Smooth muscle cell (in vitro differentiated cells): ENCODE measurements around the gene GP1BA. TPM values are rescaled to one million over a fixed set of nuclear protein-coding genes. Genes with fewer than 3 reads are reported as not detected.

Experiments used
- DNase-seq: peaks from one replicate; lab custom pipeline; 2025; ENCODE audit not compliant: unreplicated experiment; lab: John Stamatoyannopoulos, UW
- H2AFZ ChIP-seq: fragments of 200-600 bp; sonication (generic); 2 replicates; pipeline ENCODE4 v1.6.0; 2016; ENCODE audit warnings: antibody characterized with exemption, low read depth, mild to moderate bottlenecking
- H3F3A ChIP-seq: fragments of 200-600 bp; sonication (generic); 2 replicates; pipeline ENCODE4 v1.6.0; 2017; ENCODE audit warnings: antibody characterized with exemption, low read depth
- H3K27ac ChIP-seq: fragments of 200-600 bp; sonication (generic); 2 replicates; pipeline ENCODE4 v1.5.1; 2016; ENCODE audit warnings: low read depth, mild to moderate bottlenecking
- H3K27me3 ChIP-seq: fragments of 200-600 bp; sonication (generic); 2 replicates; pipeline ENCODE4 v1.6.1; 2016; ENCODE audit warnings: low read depth, mild to moderate bottlenecking
- H3K36me3 ChIP-seq: fragments of 200-600 bp; sonication (generic); 2 replicates; pipeline ENCODE4 v1.5.1; 2016; ENCODE audit warnings: low read depth
- H3K4me1 ChIP-seq: fragments of 200-600 bp; sonication (generic); 2 replicates; pipeline ENCODE4 v1.5.1; 2016; ENCODE audit warnings: low read depth
- H3K4me2 ChIP-seq: fragments of 200-600 bp; sonication (generic); 2 replicates; pipeline ENCODE4 v1.6.0; 2016; ENCODE audit warnings: mild to moderate bottlenecking
- H3K4me3 ChIP-seq: fragments of 200-600 bp; sonication (generic); 2 replicates; pipeline ENCODE4 v1.5.1; 2016; ENCODE audit warnings: mild to moderate bottlenecking
- H3K79me2 ChIP-seq: fragments of 200-600 bp; sonication (generic); 2 replicates; pipeline ENCODE4 v1.6.0; 2016; ENCODE audit warnings: low read depth, mild to moderate bottlenecking
- H3K9ac ChIP-seq: fragments of 200-600 bp; sonication (generic); 2 replicates; pipeline ENCODE4 v1.6.0; 2016; ENCODE audit warnings: low read depth
- H3K9me3 ChIP-seq: fragments of 200-600 bp; sonication (generic); replicated peaks from 2 replicates; pipeline ENCODE4 v1.5.1; 2016; ENCODE audit warnings: low read depth
- H4K20me1 ChIP-seq: fragments of 200-600 bp; sonication (generic); 2 replicates; pipeline ENCODE4 v1.6.0; 2016; ENCODE audit warnings: low read depth
- WGBS: methylation state at CpG from one replicate; pipeline ENCODE4 v1.1.7; 2016; ENCODE audit warnings: low lambda C conversion rate; 5-methylcytosine and 5-hydroxymethylcytosine counted together
- polyA plus RNA-seq: library from polyadenylated mRNA; unstranded; fragments of >200 nt; fragmentation: Nextera tagmentation; extraction: Ambion mirVana; gene quantifications from 2 replicates; pipeline ENCODE4 v1.2.1, GENCODE V29; 2016
- total RNA-seq: library from RNA; depleted of rRNA; stranded (reverse); fragments of >200 nt; gene quantifications from 2 replicates; pipeline ENCODE4 v1.2.3, GENCODE V29; 2014
- TF ChIP-seq, protein P1 (sequence below): fragments of 200-600 bp; sonication (generic); IDR thresholded peaks from 2 replicates; pipeline ENCODE4 v1.5.1; 2017; ENCODE audit warnings: borderline replicate concordance, mild to moderate bottlenecking, antibody characterized with exemption; ENCODE audit not compliant: insufficient read depth, poor library complexity, severe bottlenecking

GP1BA gene
- total and polyA plus RNA-seq, 2 experiments from 2014 or later = 0.07 TPM; not detected in 1

DNA sequence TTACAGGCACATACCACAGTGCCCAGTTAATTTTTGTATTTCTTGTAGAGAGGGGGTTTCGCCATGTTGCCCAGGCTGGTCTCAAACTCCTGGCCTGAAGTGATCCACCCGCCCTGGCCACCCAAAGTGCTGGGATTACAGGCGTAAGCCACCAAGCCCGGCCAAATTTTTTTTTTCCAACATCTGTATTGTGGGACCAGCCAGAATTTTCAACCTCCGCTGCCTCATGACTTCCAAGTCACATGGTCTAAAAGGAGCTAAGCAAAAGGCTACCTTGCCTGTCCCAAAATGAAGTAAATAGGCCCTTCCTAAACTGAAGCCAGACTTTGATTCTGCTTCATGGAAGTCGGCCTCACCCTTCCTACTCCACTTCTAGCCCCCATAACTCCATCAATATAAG, 39.7 kb downstream of the GP1BA start:
- Histone ChIP-seq H3K9ac (no peak overlapping the region), H3K4me1 (peaks cover 5% of the 10 kb centered on the region), H2AFZ (no peak overlapping the region), H3K36me3 (no peaks in the 10 kb centered on the region), H3K4me2 (no peak overlapping the region), H3K79me2 (peaks cover 24% of the 10 kb centered on the region), H3K27me3 (no peaks in the 10 kb centered on the region), H3K27ac (no peak overlapping the region), H3K9me3 (no peaks in the 10 kb centered on the region), H3F3A (peaks cover 4% of the 10 kb centered on the region), H4K20me1 (peaks cover 49% of the 10 kb centered on the region), H3K4me3 (no peak overlapping the region)
- no peak for DNase-seq
- 94% methylated on average over 6 of the region's 6 CpGs for WGBS
- TF ChIP-seq, protein P1, sequence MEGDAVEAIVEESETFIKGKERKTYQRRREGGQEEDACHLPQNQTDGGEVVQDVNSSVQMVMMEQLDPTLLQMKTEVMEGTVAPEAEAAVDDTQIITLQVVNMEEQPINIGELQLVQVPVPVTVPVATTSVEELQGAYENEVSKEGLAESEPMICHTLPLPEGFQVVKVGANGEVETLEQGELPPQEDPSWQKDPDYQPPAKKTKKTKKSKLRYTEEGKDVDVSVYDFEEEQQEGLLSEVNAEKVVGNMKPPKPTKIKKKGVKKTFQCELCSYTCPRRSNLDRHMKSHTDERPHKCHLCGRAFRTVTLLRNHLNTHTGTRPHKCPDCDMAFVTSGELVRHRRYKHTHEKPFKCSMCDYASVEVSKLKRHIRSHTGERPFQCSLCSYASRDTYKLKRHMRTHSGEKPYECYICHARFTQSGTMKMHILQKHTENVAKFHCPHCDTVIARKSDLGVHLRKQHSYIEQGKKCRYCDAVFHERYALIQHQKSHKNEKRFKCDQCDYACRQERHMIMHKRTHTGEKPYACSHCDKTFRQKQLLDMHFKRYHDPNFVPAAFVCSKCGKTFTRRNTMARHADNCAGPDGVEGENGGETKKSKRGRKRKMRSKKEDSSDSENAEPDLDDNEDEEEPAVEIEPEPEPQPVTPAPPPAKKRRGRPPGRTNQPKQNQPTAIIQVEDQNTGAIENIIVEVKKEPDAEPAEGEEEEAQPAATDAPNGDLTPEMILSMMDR = no peak

DNA sequence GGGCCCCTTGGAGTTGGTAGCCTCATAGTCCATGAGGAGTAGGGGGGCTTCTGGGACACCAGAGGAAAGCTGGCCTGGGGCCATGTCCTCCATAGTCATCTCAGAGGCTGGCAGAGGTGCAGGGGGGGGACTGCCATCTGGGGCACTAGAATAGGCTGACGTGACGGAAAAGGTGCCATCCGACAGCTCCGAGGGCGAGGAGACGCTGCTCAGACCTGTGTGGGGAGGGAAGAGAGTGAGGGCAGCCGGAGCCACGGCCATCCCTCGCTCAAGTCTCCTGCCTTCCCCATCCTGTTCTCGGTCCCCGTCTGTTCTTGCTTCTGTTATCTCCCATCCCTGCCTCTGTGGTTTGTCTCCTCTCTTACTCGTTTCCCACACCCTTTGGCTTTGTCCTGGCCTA, 40.2 kb downstream of the GP1BA start:
- Histone ChIP-seq H3K4me2 (no peak overlapping the region), H3K4me1 (peaks cover 5% of the 10 kb centered on the region), H3K9me3 (no peaks in the 10 kb centered on the region), H3K9ac (no peak overlapping the region), H3K79me2 (peaks cover 24% of the 10 kb centered on the region), H2AFZ (no peak overlapping the region), H3K4me3 (no peak overlapping the region), H4K20me1 (peaks cover 49% of the 10 kb centered on the region), H3F3A (peaks cover 3% of the 10 kb centered on the region), H3K36me3 (no peaks in the 10 kb centered on the region), H3K27ac (no peak overlapping the region), H3K27me3 (no peaks in the 10 kb centered on the region)
- WGBS = 75% methylated on average over 12 of the region's 12 CpGs
- TF ChIP-seq, protein P1 = no peak
- no peak for DNase-seq

DNA sequence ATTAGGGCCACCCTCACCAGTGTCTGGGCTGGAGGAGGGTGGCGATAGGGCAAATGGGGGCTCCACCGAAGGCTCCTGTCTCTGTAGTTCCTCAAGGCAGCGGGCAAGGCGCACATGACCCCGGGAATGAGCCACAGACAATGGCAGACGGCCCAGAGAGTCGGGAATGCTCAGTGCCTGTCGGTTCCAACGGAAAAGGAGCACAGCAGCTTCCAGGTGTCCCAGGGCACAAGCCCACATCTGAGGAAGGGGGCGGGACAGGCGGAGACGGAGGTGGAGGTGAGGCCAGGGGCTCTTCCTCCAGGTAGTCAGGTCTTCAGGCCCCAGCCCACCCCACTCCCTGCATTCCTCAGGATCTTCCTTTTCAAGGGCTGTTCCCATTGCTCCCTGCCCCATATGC, 40.7 kb downstream of the GP1BA start:
- 48% methylated on average over 10 of the region's 12 CpGs for WGBS
- TF ChIP-seq, protein P1 = no peak
- Histone ChIP-seq H3K79me2 (peaks cover 24% of the 10 kb centered on the region), H3K9me3 (no peaks in the 10 kb centered on the region), H3K9ac (no peak overlapping the region), H3F3A (peaks cover 3% of the 10 kb centered on the region), H3K4me3 (no peak overlapping the region), H4K20me1 (peaks cover 49% of the 10 kb centered on the region), H3K27ac (no peak overlapping the region), H3K36me3 (no peaks in the 10 kb centered on the region), H2AFZ (no peak overlapping the region), H3K4me1 (peaks cover 5% of the 10 kb centered on the region), H3K27me3 (no peaks in the 10 kb centered on the region), H3K4me2 (no peak overlapping the region)
- DNase-seq = no peak

DNA sequence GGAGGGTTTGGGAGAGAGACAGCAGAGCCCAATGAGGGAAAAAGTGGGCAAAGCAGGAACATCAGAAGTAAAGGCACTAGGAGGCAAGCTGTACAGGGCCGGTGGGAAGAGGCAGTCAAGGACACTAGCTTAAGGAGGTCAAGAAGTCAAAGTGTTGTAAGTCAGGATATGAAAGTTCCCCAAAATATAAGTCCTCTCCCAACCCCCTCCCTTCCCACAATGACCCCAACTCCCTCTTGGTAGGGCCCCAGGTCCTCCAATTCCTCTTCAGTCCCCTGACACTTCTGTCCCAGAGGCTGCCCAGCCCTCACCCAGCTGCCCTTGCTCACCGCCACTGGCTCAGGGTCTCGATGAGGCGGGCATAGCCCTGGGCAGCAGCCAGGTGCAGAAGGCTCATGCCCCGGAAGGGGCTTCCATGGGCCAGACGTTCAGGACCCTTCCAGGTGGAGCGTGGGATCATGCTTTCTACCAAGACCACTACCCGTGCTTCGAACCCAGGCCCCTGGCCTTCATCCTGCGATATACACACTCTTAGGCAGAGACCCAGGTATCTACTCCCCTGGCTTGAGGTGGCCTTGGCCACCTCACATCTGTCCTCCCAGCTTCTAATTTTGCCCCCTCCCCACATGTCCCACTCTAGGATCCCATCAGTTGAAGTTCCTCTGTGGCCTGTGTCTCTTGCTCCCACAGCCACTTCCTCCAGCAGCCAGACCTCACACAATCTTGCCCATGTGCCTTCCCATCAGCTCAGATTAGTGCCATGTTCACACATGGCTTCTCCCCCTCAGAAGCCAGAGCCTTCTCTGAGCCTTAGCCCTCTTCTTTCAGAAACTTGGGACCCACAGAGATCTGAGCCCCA, 41.4 kb downstream of the GP1BA start:
- 96% methylated on average over 10 of the region's 10 CpGs for WGBS
- Histone ChIP-seq H3K9ac (no peak overlapping the region), H3K4me3 (no peak overlapping the region)

More for the DNA sequence above, 41.4 kb downstream of the GP1BA start:
- Histone ChIP-seq H3K36me3 (no peaks in the 10 kb centered on the region), H3K4me1 (peaks cover 5% of the 10 kb centered on the region), H3K9me3 (no peaks in the 10 kb centered on the region), H3K79me2 (peaks cover 24% of the 10 kb centered on the region), H3K27me3 (no peaks in the 10 kb centered on the region), H3F3A (peaks cover 3% of the 10 kb centered on the region), H3K27ac (no peak overlapping the region), H3K4me2 (no peak overlapping the region), H4K20me1 (peaks cover 49% of the 10 kb centered on the region), H2AFZ (no peak overlapping the region)
- no peak for DNase-seq
- TF ChIP-seq, protein P1 = no peak
